GM12878 (cell line): ENCODE data around the gene ALMS1. TPM values are rescaled to one million over a fixed set of nuclear protein-coding genes. Genes with fewer than 3 reads are reported as not detected.

Experiments
- DPF2 ChIP-seq: fragments of 450-650 bp; IDR thresholded peaks from 2 replicates; pipeline ENCODE4 v1.6.1; 2017; ENCODE audit warnings: mild to moderate bottlenecking
- EP300 ChIP-seq, 2 experiments: fragments of 150-350 bp in 1 of 2; IDR thresholded peaks; 2 replicates each; pipeline ENCODE4 v1.6.1; 2011 to 2012; ENCODE audit warnings: low read depth in 2 of 2, low read length in 2 of 2, borderline replicate concordance in 1 of 2, improper control_type of control experiment in 1 of 2, inconsistent platforms in 1 of 2; ENCODE audit not compliant: control insufficient read depth in 1 of 2
- HDGF ChIP-seq: fragments of 450-650 bp; IDR thresholded peaks from 2 replicates; pipeline ENCODE4 v1.6.1; 2016; ENCODE audit warnings: antibody characterized with exemption
- MYC ChIP-seq: IDR thresholded peaks from 2 replicates; pipeline ENCODE4 v1.6.1; 2011; ENCODE audit warnings: mild to moderate bottlenecking, low read length, moderate library complexity, inconsistent platforms; ENCODE audit not compliant: insufficient read depth, insufficient replicate concordance, insufficient read length, severe bottlenecking
- NKRF ChIP-seq: fragments of 450-650 bp; conservative IDR thresholded peaks from 2 replicates; pipeline ENCODE4 v1.6.1; 2017; ENCODE audit warnings: mild to moderate bottlenecking, moderate library complexity
- NR2F1 ChIP-seq: fragments of 450-650 bp; conservative IDR thresholded peaks from 2 replicates; pipeline ENCODE4 v1.6.1; 2017; ENCODE audit warnings: mild to moderate bottlenecking
- PML ChIP-seq: IDR thresholded peaks from 2 replicates; pipeline ENCODE4 v1.6.1; 2012; ENCODE audit warnings: low read length, inconsistent platforms
- SIX5 ChIP-seq: IDR thresholded peaks from 2 replicates; pipeline ENCODE4 v1.6.1; 2011; ENCODE audit warnings: mild to moderate bottlenecking, low read depth, low read length, moderate library complexity; ENCODE audit not compliant: severe bottlenecking
- SPI1 ChIP-seq: IDR thresholded peaks from 2 replicates; pipeline ENCODE4 v1.6.1; 2011; ENCODE audit warnings: low read depth, mild to moderate bottlenecking, low read length, moderate library complexity, borderline replicate concordance; ENCODE audit not compliant: insufficient read depth
- TARDBP ChIP-seq: IDR thresholded peaks from 2 replicates; pipeline ENCODE4 v1.6.1; 2016; ENCODE audit warnings: borderline replicate concordance
- TBL1XR1 ChIP-seq: IDR thresholded peaks from 2 replicates; pipeline ENCODE4 v1.6.1; 2012; ENCODE audit warnings: low read depth, low read length, improper control_type of control experiment
- polyA plus RNA-seq, 11 experiments: library from polyadenylated mRNA; depleted of rRNA in 4 of 11; unstranded in 6 of 11; stranded (reverse) in 5 of 11; fragments of >200 nt; fragmentation: Nextera tagmentation in 4 of 11; fragmentation: Illumina TruSeq in 1 of 11; extraction: Ambion mirVana in 4 of 11; extraction: Trizol in 1 of 11; gene quantifications; 1 replicate in 1 of 11; 2 replicates in 10 of 11; pipeline versions ENCODE4 v1.2.1 to v1.2.3, GENCODE V29; 2011 to 2016; ENCODE audit warnings: inconsistent platforms in 2 of 11, missing spikeins in 2 of 11, low read depth in 1 of 11
- total RNA-seq, 4 experiments: library from RNA; depleted of rRNA in 3 of 4; stranded (reverse); fragments of >200 nt in 3 of 4; fragmentation: Illumina TruSeq in 1 of 4; extraction: Trizol in 1 of 4; gene quantifications; 2 replicates each; pipeline versions ENCODE4 v1.2.1 to v1.2.3, GENCODE V29; 2013 to 2021
- TF ChIP-seq, protein P1 (sequence below): IDR thresholded peaks from 2 replicates; pipeline ENCODE4 v1.6.1; 2011; ENCODE audit warnings: low read depth, low read length, improper control_type of control experiment, borderline replicate concordance

Gene ALMS1
- total and polyA plus RNA-seq, 10 of the 15 experiments (the other 5 are each of a cell fraction or from before 2014, with no cell fraction given) = 1.1 to 25.8 (median 10.6) TPM

GRCh38 chr2:73601780-73602179, 216.1 kb downstream of the ALMS1 start (continued):
- TF ChIP-seq MYC = no peak
- no peak for TF ChIP-seq DPF2
- TF ChIP-seq NKRF = no peak
- TF ChIP-seq TARDBP = no peak
- TF ChIP-seq TBL1XR1 = no peak
- TF ChIP-seq EP300 (IDR thresholded peaks at IDR 0.05; ENCODE audit: borderline replicate concordance in 1 of 2, control insufficient read depth in 1 of 2, low read depth in 2 of 2, low read length in 2 of 2) = no peak
- TF ChIP-seq PML = no peak
- TF ChIP-seq SPI1 = no peak
- TF ChIP-seq, protein P1, sequence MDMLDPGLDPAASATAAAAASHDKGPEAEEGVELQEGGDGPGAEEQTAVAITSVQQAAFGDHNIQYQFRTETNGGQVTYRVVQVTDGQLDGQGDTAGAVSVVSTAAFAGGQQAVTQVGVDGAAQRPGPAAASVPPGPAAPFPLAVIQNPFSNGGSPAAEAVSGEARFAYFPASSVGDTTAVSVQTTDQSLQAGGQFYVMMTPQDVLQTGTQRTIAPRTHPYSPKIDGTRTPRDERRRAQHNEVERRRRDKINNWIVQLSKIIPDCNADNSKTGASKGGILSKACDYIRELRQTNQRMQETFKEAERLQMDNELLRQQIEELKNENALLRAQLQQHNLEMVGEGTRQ = no peak
- no peak for TF ChIP-seq HDGF
- TF ChIP-seq NR2F1 = no peak
- no peak for TF ChIP-seq SIX5
